Memory B cell (primary cell): ENCODE measurements around the gene CCDC73.

ENCODE experiments used
- ATAC-seq: fragments of 150-1000 bp; cut with Tn5 transposase; 2 replicates; pipeline ENCODE4 v1.10.0; 2021; ENCODE audit warnings: low read depth, mild to moderate bottlenecking, moderate library complexity
- DNase-seq, 2 donors: peaks; one replicate each; pipeline ENCODE4 v3.0.0; 2022; ENCODE audit warnings: low spot score in 2 of 2
- H3K27ac Mint-ChIP-seq: one replicate; pipeline ENCODE4 v1.8.0; 2022; ENCODE audit warnings: mild to moderate bottlenecking, moderate library complexity, mixed read lengths
- H3K27me3 Mint-ChIP-seq: one replicate; pipeline ENCODE4 v1.8.0; 2022; ENCODE audit warnings: mixed read lengths
- H3K36me3 Mint-ChIP-seq: one replicate; pipeline ENCODE4 v1.8.0; 2022; ENCODE audit warnings: mild to moderate bottlenecking, mixed read lengths
- H3K4me1 Mint-ChIP-seq: one replicate; pipeline ENCODE4 v1.8.0; 2022; ENCODE audit warnings: mixed read lengths
- H3K4me3 Mint-ChIP-seq: one replicate; pipeline ENCODE4 v1.8.0; 2022; ENCODE audit warnings: mild to moderate bottlenecking, moderate library complexity, mixed read lengths
- H3K9me3 Mint-ChIP-seq: one replicate; pipeline ENCODE4 v1.8.0; 2022; ENCODE audit warnings: mixed read lengths

The CCDC73 gene

DNA sequence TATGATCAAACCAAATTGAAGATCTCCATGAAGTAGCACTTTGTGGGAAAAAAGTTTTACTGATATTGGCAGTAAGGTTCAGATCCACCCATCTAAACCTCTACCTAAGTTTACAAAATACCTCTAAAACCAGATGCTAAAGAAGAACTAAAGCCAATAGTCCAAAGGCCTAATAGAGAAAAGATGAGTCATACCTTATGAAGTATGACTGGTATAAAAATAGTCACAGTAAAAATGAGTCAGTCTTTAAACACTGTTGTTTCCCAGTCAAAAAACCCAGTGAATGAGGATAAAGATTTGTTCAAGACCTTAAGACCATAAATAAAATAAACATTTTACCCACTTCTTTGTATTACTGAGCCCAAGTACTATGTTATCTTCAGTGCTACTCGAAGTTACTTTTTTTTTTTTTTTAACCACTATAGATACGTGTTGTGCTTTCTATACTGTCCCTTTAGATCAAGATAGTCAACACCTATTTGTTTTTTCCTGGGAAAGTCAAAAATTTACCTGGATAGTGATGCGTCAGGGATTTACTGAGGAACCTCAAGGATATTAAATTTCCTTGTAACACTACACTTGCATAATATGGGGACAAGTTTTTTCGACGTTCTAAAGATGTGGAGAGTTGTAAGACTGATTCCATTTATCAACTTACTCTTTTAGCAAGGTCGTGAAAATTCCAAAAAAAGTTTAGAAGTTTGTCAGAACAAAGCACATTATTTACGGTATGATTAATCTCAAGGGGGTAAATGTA, 87.3 kb downstream of the CCDC73 start:
- ATAC-seq (no peak), DNase-seq (no peak)
- Mint-ChIP-seq H3K9me3 (peaks cover 3% of the 10 kb centered on the region), H3K4me1 (no peaks in the 10 kb centered on the region), H3K36me3 (no peaks in the 10 kb centered on the region), H3K27ac (no peak overlapping the region), H3K4me3 (no peak overlapping the region), H3K27me3 (no peaks in the 10 kb centered on the region)

DNA sequence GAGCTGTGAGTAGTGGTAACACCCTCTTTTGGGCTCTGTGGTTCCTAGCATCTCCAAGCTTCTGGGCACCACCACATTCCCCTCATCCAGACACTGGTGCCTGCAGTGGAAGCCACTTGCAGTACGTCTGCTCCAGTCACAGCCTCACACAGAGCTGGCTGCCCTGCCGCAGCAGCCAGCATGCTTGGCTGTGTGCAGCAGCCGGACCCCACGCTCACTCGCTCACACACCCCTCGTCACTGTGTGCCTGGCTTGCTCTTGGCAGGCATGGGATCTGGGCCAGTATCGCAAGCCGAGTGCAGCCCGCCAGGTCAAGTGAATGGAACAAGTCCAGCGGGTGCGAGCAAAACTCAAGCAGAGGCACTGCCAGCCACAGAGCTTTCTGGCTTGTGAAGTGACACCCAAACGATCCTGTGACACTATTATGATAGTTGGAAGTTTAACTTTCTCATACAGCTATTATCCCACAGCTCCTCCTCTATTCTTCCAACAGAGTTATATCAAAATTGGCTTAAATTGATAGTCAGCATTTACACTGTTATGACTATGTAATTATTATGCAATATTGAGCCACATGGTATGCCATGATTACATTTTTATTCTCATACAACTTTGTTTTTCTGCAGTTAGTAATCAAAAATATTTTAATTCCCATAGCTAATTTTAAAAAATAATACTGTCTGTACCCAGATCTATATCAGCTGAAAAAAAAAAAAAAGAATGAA, 89.0 kb downstream of the CCDC73 start:
- peaks cover 3% of the 10 kb centered on the region for H3K9me3 Mint-ChIP-seq
- no peaks in the 10 kb centered on the region for H3K27me3 Mint-ChIP-seq
- H3K4me1 Mint-ChIP-seq = no peaks in the 10 kb centered on the region
- no peak for ATAC-seq
- H3K27ac Mint-ChIP-seq = no peak overlapping the region
- H3K4me3 Mint-ChIP-seq = no peak overlapping the region
- H3K36me3 Mint-ChIP-seq = no peaks in the 10 kb centered on the region
- no peak for DNase-seq

DNA sequence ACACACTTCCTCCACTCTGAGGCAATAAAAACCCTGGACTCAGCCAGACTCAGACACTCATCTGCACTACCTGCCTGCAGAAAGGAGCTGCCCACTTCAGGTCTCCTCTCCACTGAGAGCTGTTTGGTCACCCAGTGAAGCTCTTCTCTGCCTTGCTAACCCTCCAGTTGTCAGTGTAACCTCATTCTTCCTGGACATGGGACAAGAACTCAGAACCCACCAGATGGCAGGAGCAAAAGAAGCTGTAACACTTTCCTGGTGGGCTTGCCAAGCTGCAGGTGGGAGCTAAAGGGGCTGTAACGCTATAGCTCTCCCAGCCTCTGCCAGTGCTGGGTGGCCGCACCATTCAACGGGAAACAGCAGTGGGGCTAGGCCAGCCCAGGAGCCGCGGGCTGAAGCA, 89.7 kb downstream of the CCDC73 start:
- DNase-seq = no peak
- Mint-ChIP-seq H3K36me3 (no peaks in the 10 kb centered on the region), H3K9me3 (peaks cover 3% of the 10 kb centered on the region), H3K27me3 (no peaks in the 10 kb centered on the region), H3K4me3 (no peak overlapping the region), H3K4me1 (no peaks in the 10 kb centered on the region), H3K27ac (no peak overlapping the region)
- ATAC-seq = no peak

DNA sequence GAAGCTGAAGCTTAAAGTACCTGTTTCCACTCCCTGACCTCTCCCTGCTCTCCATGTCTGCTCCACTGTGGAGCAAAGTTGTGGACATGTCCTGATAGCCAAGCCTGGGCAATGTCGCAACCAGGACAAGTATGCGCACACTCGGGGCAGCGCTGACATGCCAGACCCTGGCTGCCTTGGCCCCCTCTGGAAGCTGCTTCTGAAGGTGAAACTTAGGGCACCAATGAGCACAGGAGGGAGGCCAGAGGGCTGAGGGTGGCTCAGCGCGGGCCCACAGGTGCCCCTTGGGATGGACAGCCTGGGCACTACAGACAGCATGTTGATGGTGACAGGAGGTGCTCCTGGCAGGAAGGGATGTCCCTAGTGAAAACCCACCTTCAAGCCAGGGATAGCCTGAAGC, 90.2 kb downstream of the CCDC73 start:
- H3K27me3 Mint-ChIP-seq = no peaks in the 10 kb centered on the region
- no peak overlapping the region for H3K27ac Mint-ChIP-seq
- H3K9me3 Mint-ChIP-seq = peaks cover 3% of the 10 kb centered on the region
- DNase-seq (no peak), ATAC-seq (no peak)
- H3K4me1 Mint-ChIP-seq = no peaks in the 10 kb centered on the region
- H3K36me3 Mint-ChIP-seq = no peaks in the 10 kb centered on the region
- no peak overlapping the region for H3K4me3 Mint-ChIP-seq

DNA sequence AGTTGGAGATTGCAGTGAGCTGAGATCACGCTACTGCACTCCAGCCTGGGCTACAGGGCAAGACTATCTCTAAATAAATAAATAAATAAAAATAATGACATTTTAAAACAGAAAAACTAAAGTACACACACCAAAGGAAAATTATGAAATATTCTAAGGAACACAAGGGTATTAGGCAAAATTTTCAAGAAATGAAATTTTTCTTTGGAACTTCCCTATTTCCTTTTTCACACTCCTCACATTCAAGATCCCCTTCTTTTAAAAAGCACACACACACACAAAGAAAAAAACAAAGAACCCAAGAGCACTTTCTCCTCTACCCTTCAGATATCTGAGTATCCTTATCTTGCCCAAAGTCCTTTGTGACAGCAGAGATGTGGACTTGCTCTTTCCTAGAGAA, 92.8 kb downstream of the CCDC73 start:
- no peak overlapping the region for H3K27ac Mint-ChIP-seq
- DNase-seq = no peak
- no peaks in the 10 kb centered on the region for H3K36me3 Mint-ChIP-seq
- H3K9me3 Mint-ChIP-seq = peaks cover 3% of the 10 kb centered on the region
- no peaks in the 10 kb centered on the region for H3K4me1 Mint-ChIP-seq
- no peak for ATAC-seq
- H3K4me3 Mint-ChIP-seq = no peak overlapping the region
- H3K27me3 Mint-ChIP-seq = no peaks in the 10 kb centered on the region

DNA sequence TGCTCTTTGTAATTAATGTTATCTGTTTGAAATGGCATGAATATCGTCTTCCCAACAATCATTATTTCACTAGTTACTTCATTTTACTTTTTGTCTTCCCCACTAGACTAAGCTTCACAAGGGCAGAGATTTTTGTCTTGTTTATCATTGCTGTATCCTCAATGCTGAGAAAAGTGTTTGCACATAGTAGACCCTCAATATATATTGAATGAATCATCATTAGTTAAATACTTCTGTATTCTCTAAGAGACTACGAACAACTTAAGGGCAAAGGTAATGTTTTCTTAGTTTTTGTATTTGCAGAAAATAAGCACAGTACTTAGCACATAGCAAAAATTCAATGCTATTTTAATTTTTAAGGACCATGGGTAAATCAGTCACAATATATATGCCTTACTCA, 95.9 kb downstream of the CCDC73 start:
- ATAC-seq = no peak
- Mint-ChIP-seq H3K4me1 (no peaks in the 10 kb centered on the region), H3K9me3 (no peaks in the 10 kb centered on the region), H3K36me3 (no peaks in the 10 kb centered on the region), H3K27me3 (no peaks in the 10 kb centered on the region), H3K27ac (no peak overlapping the region), H3K4me3 (no peak overlapping the region)
- DNase-seq = no peak

DNA sequence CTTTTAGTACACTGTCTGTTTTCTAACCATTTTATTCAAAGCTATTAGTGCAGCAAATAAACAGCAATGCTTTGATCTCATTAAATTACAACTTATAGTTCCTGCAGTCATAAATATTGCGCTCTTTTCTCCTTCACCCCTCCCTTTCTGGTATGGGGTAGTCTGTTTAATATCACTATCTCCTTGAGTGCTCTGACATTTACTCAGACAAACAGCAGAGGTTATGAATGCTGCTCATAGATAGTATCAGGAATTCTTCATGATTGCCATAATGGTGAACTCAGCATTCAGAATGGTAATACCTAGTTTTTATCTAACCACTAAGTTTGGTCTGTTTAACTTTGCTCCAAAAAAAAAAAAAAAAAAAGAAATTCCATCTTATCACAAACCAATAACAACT, 123.4 kb downstream of the CCDC73 start:
- Mint-ChIP-seq H3K36me3 (no peaks in the 10 kb centered on the region), H3K9me3 (peaks cover 1% of the 10 kb centered on the region), H3K27me3 (peaks cover 7% of the 10 kb centered on the region), H3K4me1 (no peaks in the 10 kb centered on the region), H3K27ac (no peak overlapping the region), H3K4me3 (no peak overlapping the region)
- ATAC-seq (no peak), DNase-seq (no peak)

DNA sequence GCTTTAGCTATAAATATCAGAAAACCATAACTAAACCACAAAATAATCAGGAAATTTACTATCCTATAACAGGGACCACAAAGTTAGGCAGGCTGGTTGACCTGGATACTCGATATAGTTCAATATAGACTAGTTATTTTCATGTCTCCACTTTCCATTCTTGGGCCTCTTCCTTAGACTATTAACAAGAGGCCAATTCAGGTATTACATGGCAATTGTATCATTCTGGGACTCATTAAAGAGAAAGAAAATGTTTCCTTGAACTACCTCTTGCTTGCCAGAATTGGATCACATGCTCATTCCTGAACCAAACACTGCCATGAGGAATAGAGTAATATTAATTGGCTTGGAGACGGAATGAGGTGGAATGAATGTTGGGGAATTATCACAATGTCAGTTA, 134.8 kb downstream of the CCDC73 start:
- DNase-seq = no peak
- Mint-ChIP-seq H3K36me3 (no peaks in the 10 kb centered on the region), H3K27me3 (peaks cover 5% of the 10 kb centered on the region), H3K27ac (no peak overlapping the region), H3K9me3 (peaks cover 2% of the 10 kb centered on the region), H3K4me1 (no peaks in the 10 kb centered on the region), H3K4me3 (no peak overlapping the region)
- ATAC-seq = no peak

DNA sequence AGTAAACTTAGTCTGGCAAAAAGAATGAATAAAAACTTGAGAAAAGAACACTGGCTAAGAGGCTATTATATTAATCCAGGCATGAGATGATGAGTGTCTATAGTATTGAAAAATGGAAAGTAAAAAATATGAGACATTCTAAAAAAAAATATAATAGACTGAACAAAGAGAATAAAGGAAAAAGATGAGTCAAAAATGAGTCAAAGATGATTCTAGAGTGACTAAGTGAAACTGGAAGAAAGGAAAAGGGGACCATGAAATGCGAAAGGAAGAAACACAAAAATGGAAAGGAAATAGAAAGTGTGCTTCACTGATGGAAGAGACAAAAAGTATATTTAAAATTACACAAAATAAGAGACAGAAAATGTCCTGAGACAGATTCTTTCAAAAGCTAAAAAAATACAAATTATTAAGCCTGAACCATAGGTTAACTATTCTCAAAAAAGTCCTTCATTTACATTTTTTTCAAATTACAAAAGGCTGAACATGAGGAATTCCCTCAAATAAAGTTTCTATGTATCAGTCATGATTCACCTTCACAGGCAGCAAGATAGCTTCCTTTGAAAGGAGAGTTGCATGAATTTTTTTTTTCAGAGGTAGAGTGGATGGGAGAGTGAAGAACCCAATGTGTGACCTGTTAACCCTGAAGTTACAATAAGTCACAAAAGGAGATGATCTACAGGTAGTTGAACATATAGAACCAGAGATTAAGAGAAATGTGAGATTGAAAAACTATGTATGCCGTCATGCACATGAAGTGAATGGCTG, 135.6 kb downstream of the CCDC73 start:
- H3K27ac Mint-ChIP-seq = no peak overlapping the region

DNA sequence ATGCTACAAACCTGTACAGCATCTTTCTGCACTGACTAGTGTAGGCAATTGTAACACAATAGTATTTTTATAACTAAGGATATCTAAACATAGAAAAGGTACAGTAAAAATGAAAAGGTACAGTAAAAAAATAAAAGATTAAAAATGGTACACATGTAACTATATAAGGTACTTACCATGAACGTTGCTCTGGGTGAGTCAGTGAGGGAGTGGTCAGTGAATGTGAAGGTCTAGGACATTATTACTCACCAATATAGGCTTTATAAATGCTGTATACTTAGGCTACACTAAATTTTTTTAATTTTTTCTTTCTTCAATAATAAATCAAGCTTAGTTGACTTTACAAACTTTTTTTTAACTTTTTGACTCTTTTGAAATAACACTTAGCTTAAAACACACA, 150.9 kb downstream of the CCDC73 start:
- no peaks in the 10 kb centered on the region for H3K9me3 Mint-ChIP-seq
- no peaks in the 10 kb centered on the region for H3K4me1 Mint-ChIP-seq
- ATAC-seq = no peak
- H3K36me3 Mint-ChIP-seq = no peaks in the 10 kb centered on the region
- H3K27me3 Mint-ChIP-seq = peaks cover 3% of the 10 kb centered on the region
- H3K4me3 Mint-ChIP-seq = no peak overlapping the region
- no peak overlapping the region for H3K27ac Mint-ChIP-seq
- no peak for DNase-seq

More for the DNA sequence above, 135.6 kb downstream of the CCDC73 start:
- no peak for ATAC-seq
- Mint-ChIP-seq H3K9me3 (no peaks in the 10 kb centered on the region), H3K4me1 (no peaks in the 10 kb centered on the region), H3K36me3 (no peaks in the 10 kb centered on the region), H3K4me3 (no peak overlapping the region), H3K27me3 (peaks cover 4% of the 10 kb centered on the region)
- no peak for DNase-seq

DNA sequence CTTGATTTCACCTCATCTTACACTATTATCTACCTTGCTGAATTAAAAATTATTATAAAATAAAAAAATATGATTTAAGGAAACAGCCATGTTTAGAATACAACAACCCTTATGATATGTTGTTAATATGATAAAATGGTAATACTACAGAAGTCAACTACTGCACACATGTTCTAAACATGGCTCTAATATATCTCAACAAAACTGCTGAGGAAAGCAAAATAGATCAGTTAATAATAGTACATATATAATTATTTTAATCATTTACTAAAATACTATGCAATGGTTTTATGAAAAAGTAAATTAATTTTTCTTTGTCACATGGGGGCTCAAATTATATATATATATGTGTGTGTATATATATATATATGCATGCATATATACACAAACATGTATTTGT, 153.1 kb downstream of the CCDC73 start:
- ATAC-seq = no peak

DNA sequence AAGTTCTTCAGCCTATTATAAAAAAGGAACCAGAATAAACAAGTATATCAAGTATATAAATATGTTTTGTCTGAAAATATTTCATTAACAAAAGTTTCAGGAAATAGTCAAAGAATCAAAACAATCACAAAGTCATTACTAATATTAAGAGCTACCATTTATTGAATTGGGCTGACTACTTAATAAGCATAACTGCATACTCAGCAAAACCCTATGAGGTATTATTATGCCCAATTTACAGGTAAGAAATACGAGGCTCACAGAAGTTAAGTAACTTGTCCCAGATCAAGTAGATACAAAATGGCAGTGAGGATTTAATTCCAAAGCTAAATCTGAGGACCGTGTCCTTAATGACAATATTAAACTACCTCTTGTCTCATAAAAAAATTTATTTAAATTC, 158.6 kb downstream of the CCDC73 start:
- Mint-ChIP-seq H3K4me3 (no peak overlapping the region), H3K36me3 (no peaks in the 10 kb centered on the region), H3K27me3 (peaks cover 10% of the 10 kb centered on the region), H3K27ac (no peak overlapping the region), H3K9me3 (no peaks in the 10 kb centered on the region), H3K4me1 (no peaks in the 10 kb centered on the region)
- ATAC-seq = no peak
- DNase-seq = no peak

More for the DNA sequence above, 153.1 kb downstream of the CCDC73 start:
- no peak overlapping the region for H3K27ac Mint-ChIP-seq
- H3K4me3 Mint-ChIP-seq = no peak overlapping the region
- peaks cover 9% of the 10 kb centered on the region for H3K27me3 Mint-ChIP-seq
- no peaks in the 10 kb centered on the region for H3K9me3 Mint-ChIP-seq
- no peaks in the 10 kb centered on the region for H3K4me1 Mint-ChIP-seq
- H3K36me3 Mint-ChIP-seq = no peaks in the 10 kb centered on the region
- no peak for DNase-seq

DNA sequence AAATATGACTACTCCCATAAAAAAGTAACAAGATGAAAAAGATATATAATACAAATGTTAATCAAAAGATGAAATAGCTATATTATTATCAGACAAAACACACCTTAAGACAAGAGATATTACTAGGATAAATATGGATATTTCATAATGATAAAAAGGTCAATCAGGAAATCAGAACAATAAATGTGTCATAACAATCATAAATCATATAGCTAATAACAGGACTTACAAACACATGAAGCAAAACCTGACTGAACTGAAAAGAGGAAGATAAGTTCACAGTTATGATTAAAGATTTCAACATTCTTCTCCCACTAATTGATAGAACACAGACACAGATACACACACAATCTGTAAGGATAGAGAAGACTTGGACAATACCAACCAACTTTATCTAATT, 163.6 kb downstream of the CCDC73 start:
- no peak overlapping the region for H3K27ac Mint-ChIP-seq
- no peaks in the 10 kb centered on the region for H3K4me1 Mint-ChIP-seq
- no peak overlapping the region for H3K4me3 Mint-ChIP-seq
- peaks cover 7% of the 10 kb centered on the region for H3K27me3 Mint-ChIP-seq
- ATAC-seq (no peak), DNase-seq (no peak)
- H3K9me3 Mint-ChIP-seq = no peaks in the 10 kb centered on the region
- H3K36me3 Mint-ChIP-seq = no peaks in the 10 kb centered on the region

DNA sequence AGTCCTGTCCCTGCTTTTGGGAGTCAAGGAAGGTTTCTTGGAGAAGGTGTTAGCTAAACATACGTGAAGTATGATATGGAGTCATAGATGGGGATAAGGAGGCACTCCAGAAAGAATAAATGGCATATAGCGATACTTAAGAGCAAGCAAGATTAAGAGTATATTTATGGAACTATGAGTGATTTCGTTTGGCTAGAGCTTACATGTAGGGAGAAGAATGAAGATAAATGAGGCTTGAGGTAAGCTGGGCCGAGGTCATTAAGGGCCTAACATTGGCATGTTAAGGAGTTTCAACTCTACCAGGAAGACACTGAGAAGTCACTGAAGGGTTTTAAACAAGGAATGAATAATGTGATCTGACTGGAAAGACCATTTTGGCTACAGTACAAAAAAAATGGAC, 177.6 kb downstream of the CCDC73 start:
- Mint-ChIP-seq H3K36me3 (peaks cover 10% of the 10 kb centered on the region), H3K27ac (no peak overlapping the region), H3K9me3 (peaks cover 8% of the 10 kb centered on the region), H3K27me3 (peaks cover 15% of the 10 kb centered on the region), H3K4me3 (no peak overlapping the region), H3K4me1 (no peaks in the 10 kb centered on the region)
- DNase-seq (no peak), ATAC-seq (no peak)
